NB4 (cell line): Measurements from ENCODE around the gene PLA2G2A.

Experiments
- DNase-seq: peaks from one replicate; pipeline ENCODE4 v3.0.0; 2010; ENCODE audit warnings: low read depth
- H3K4me3 ChIP-seq: one replicate; pipeline ENCODE4 v1.5.1; 2011; ENCODE audit warnings: mild to moderate bottlenecking, low read depth, low read length, moderate library complexity
- CTCF ChIP-seq: IDR thresholded peaks from one replicate; pipeline ENCODE4 v1.5.1; 2012; ENCODE audit warnings: low read depth, low read length
- MAX ChIP-seq: IDR thresholded peaks from 2 replicates; pipeline ENCODE4 v1.6.1; 2011; ENCODE audit warnings: low read depth, low read length
- MYC ChIP-seq: IDR thresholded peaks from 2 replicates; pipeline ENCODE4 v1.6.1; 2011; ENCODE audit warnings: low read depth, low read length
- POLR2A ChIP-seq: IDR thresholded peaks from 2 replicates; pipeline ENCODE4 v1.6.1; 2011; ENCODE audit warnings: mild to moderate bottlenecking; ENCODE audit not compliant: insufficient read length; ENCODE audit errors: extremely low read depth

Gene PLA2G2A

DNA sequence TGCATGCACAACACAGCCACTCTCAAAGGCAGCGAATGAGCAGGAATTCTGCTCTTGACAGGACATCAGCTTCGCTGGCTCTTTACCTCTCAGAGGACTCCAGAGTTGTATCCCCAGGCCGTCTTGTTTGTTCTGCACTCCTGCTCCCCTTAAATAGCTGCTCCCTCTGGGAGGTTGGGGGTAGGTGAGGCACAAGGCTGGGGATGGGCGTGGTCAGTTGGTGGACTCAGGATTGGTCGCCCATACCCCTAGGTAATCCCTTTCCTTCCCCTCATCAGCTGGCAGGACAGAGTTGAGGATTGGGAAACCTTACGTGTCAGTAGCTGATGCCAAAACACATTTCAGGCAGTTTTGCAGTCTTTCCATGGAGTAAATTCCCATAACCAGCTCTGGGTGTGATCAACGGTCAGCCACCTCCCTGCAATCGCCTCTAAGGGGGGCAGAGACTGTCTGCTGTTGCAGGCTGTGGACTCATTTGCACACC, at the start of gene PLA2G2A:
TSS of gene PLA2G2A (minus strand) at position 125 of the 484 bp plus-strand sequence. CDS start 845 bp downstream, outside the sequence.
- TF ChIP-seq MYC (no peak), POLR2A (no peak)

GRCh38 chr1:20028726-20029125, 49.3 kb upstream of the PLA2G2A start:
- TF ChIP-seq CTCF (no peak), POLR2A (no peak), MAX (no peak), MYC (no peak)
- DNase-seq, result no peak
- H3K4me3 ChIP-seq, result no peak overlapping the region

More for the DNA sequence above, at the start of gene PLA2G2A:
- DNase-seq, result no peak
- H3K4me3 ChIP-seq, result no peak within 1 kb of the TSS

- no peak for DNase-seq
- no peak for TF ChIP-seq MAX
- TF ChIP-seq CTCF, result no peak
- no peak for TF ChIP-seq POLR2A
- TF ChIP-seq MYC, result no peak
- no peak overlapping the region for H3K4me3 ChIP-seq
Measured at GRCh38 chr1:20028125-20028524, 48.7 kb upstream of the PLA2G2A start.

- H3K4me3 ChIP-seq, result no peak overlapping the region
- no peak for DNase-seq
- TF ChIP-seq MAX, result no peak
- no peak for TF ChIP-seq CTCF
- TF ChIP-seq POLR2A, result no peak
- TF ChIP-seq MYC, result no peak
Measured at GRCh38 chr1:20017741-20018140, 38.3 kb upstream of the PLA2G2A start.

- no peak for TF ChIP-seq POLR2A
- no peak for TF ChIP-seq MYC
- TF ChIP-seq MAX, result no peak
- TF ChIP-seq CTCF, result no peak
- no peak overlapping the region for H3K4me3 ChIP-seq
- no peak for DNase-seq
Measured at GRCh38 chr1:20014153-20014552, 34.7 kb upstream of the PLA2G2A start.

DNA sequence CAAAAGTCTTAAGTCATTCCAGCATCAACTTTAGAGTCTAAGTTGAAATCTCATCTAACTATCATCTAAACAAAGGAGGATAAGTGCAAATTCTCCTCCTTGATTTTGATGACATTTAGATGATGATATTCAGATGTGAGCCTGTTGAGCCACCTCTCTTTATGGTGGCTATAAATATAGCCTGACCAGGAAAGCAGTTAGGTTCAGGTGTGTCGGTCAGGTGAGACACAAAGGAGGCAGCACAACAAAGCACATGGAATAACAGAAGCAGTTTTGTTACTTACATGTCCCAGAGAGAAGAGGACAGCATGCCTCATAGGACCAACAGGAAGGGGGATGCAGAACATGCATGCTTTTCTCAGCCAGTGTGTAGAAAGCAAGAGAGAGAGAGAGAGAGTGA, 30.6 kb upstream of the PLA2G2A start:
- TF ChIP-seq MYC (no peak), MAX (no peak), POLR2A (no peak), CTCF (no peak)
- no peak overlapping the region for H3K4me3 ChIP-seq
- DNase-seq, result no peak
